Psoas muscle (tissue), 8 donors: ENCODE measurements around the gene USB1. TPM values are rescaled to one million over a fixed set of nuclear protein-coding genes. Genes with fewer than 3 reads are reported as not detected.

Source experiments
- ATAC-seq, 4 donors: fragments of 200-7000 bp; cut with Tn5 transposase; one replicate each; pipeline ENCODE4 v1.9.1; 2020; ENCODE audit warnings: moderate library complexity in 3 of 4, mild to moderate bottlenecking in 2 of 4
- DNase-seq, 2 donors: peaks; one replicate each; pipeline ENCODE4 v3.0.0-alpha.2; 2020
- H3K27ac ChIP-seq: fragments of 200-600 bp; one replicate; pipeline ENCODE4 v1.8.0; 2022
- H3K27me3 ChIP-seq, 3 donors: fragments of 200-600 bp in 1 of 3; one replicate each; pipeline versions ENCODE4 v1.6.1 to v1.8.0; 2013 to 2022; ENCODE audit warnings: low read length in 2 of 3, mild to moderate bottlenecking in 2 of 3, moderate library complexity in 1 of 3; ENCODE audit not compliant: insufficient read depth in 3 of 3
- H3K36me3 ChIP-seq, 2 donors: fragments of 200-600 bp in 1 of 2; one replicate each; pipeline versions ENCODE4 v1.6.1 to v1.8.0; 2013 to 2022; ENCODE audit warnings: low read depth in 1 of 2, mild to moderate bottlenecking in 1 of 2, moderate library complexity in 1 of 2; ENCODE audit not compliant: insufficient read depth in 1 of 2
- H3K4me1 ChIP-seq: fragments of 200-600 bp; one replicate; pipeline ENCODE4 v1.8.0; 2022
- H3K4me3 ChIP-seq: fragments of 200-600 bp; one replicate; pipeline ENCODE4 v1.8.0; 2022; ENCODE audit warnings: mild to moderate bottlenecking
- H3K9me3 ChIP-seq: fragments of 200-600 bp; one replicate; pipeline ENCODE4 v1.8.0; 2022
- WGBS, 3 donors: extraction: QIAGEN DNeasy Blood & Tissue Kit; methylation state at CpG; one replicate each; pipeline versions ENCODE4 v1.1.6 to v1.1.7; 2013; 5-methylcytosine and 5-hydroxymethylcytosine counted together
- intact Hi-C, 2 donors: fragments of 100-400 bp; cut with DNase I; formaldehyde crosslinking; loops; one replicate each; pipeline versions ENCODE4 v1.11.0 to v1.14.2; 2022
- polyA plus RNA-seq, 3 donors: library from polyadenylated mRNA; stranded (reverse); fragments of 200-250 nt; gene quantifications; one replicate each; pipeline ENCODE4 v1.2.3, GENCODE V29; 2013
- total RNA-seq, 4 donors: library from RNA; stranded (reverse); fragmentation: NEBNext Ultra II Directional in 2 of 4; extraction: Animal tissue kit (Norgen Biotek cat#: 25700) in 2 of 4; gene quantifications; one replicate each; pipeline versions ENCODE4 v1.2.1 to v1.2.4, GENCODE V29; 2021 to 2023
- TF ChIP-seq, protein P1 (sequence below): fragments of 200-600 bp; IDR thresholded peaks from one replicate; pipeline ENCODE4 v1.8.0; 2022; ENCODE audit warnings: antibody characterized with exemption
- donor health status: healthy with polysubstance abuse.
- donor health status: DM: no; HTN: no; CAD: no; lungs with moderate emphysema.
- donor health status: Bipolar disorder and iron deficiency.
- donor health status: healthy.
- donor health status: DM: yes; HTN: yes; CAD: no.
- donor health status: DM: no; HTN: no; CAD: no.
- donor health status: DM: no; HTN: no; CAD: no.
- donor health status: DM: yes; HTN: yes; CAD: no.

USB1 gene
- total and polyA plus RNA-seq, 7 donors = 10.1 to 30.7 (median 18.5) TPM

DNA sequence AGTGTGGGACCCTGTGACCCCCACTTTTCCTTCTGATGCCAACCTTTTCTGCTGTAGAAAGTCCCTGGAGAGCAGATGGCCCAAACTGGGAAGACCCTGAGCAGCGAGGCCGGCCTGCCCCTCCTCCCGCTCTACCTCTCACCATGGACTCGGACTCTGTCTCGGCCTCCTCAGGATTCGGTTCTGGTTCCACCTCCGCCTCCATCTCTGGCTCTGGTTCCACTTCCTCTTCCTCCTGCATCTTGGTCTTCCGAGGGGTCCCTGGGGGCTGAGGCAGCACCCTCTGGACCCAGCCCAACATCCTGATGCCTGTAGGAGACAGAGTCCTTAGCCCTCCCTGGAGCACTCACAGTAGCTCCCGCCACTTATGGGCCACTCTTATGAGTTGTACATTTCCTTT lies 34.2 kb upstream of the USB1 start:
- Histone ChIP-seq H3K9me3 (no peaks in the 10 kb centered on the region), H3K4me1 (no peaks in the 10 kb centered on the region), H3K4me3 (no peak overlapping the region), H3K27ac (no peak overlapping the region), H3K27me3 (peaks cover 0 to 1% (median 0%) of the 10 kb centered on the region in 3 donors), H3K36me3 (no peaks in the 10 kb centered on the region)
- WGBS, 3 donors = 81 to 88% (median 84%) methylated on average over 9 of the region's 9 CpGs
- no peak for ATAC-seq
- TF ChIP-seq, protein P1, sequence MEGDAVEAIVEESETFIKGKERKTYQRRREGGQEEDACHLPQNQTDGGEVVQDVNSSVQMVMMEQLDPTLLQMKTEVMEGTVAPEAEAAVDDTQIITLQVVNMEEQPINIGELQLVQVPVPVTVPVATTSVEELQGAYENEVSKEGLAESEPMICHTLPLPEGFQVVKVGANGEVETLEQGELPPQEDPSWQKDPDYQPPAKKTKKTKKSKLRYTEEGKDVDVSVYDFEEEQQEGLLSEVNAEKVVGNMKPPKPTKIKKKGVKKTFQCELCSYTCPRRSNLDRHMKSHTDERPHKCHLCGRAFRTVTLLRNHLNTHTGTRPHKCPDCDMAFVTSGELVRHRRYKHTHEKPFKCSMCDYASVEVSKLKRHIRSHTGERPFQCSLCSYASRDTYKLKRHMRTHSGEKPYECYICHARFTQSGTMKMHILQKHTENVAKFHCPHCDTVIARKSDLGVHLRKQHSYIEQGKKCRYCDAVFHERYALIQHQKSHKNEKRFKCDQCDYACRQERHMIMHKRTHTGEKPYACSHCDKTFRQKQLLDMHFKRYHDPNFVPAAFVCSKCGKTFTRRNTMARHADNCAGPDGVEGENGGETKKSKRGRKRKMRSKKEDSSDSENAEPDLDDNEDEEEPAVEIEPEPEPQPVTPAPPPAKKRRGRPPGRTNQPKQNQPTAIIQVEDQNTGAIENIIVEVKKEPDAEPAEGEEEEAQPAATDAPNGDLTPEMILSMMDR = no peak
- DNase-seq = no peak
- intact Hi-C loops = no loop called here

DNA sequence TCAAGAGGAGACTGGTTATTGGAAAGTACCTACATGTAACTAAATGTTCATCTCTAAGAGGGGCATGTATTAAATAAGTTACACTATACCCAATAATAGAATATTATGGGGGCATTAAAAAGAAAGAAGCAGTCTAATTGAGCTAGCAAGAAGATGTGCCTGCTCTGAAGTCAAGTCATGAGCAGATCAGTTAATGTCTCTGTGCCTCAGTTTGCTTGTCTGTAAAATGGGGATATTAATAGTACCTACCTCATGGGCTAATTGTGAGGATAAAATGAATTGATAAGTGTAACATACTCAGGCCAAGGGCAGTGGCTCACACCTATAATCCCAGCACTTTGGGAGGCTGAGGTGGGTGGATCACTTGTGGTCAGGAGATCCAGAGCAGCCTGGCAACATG lies 33.3 kb upstream of the USB1 start:
- ATAC-seq (no peak), DNase-seq (peak in 1 of 2 donors; percentile 4)
- intact Hi-C loops = no loop called here
- TF ChIP-seq, protein P1 = no peak
- H3K36me3 ChIP-seq = no peaks in the 10 kb centered on the region
- H3K27me3 ChIP-seq = peaks cover 0 to 1% (median 0%) of the 10 kb centered on the region in 3 donors
- no peak overlapping the region for H3K27ac ChIP-seq
- no peaks in the 10 kb centered on the region for H3K4me1 ChIP-seq
- no peak overlapping the region for H3K4me3 ChIP-seq
- no peaks in the 10 kb centered on the region for H3K9me3 ChIP-seq

DNA sequence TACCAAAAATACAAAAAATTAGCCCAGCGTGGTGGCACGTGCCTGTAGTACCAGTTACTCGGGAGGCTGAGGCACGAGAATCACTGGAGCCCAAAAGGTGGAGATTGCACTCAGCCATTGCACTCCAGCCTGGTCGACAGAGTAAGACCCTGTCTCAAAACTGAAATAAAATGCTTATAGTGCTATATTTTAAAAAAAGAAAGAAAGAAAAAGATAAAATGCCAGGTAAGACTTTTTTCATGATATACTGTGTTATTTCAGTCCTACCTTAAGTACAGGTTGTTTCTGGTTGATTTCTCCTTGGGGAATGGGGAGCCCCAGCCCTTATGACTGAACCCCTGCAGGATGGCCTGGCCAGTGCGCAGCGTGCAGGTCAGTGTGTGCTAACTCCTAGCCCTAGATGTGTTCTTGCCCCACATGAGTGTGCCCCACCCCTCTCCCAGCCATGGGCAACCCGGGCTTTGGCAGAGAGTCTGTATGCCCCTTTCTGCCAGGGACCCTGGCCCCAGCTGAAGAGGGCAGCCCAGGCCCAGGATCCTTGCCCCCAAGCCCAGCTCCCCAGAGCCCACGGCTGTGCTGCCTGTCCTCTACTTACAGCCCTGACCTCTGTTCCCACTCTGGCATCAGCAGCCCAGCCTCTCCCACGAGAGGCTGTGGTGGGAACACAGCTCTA lies 31.6 kb upstream of the USB1 start:
- TF ChIP-seq, protein P1 = no peak
- no peaks in the 10 kb centered on the region for H3K4me1 ChIP-seq
- DNase-seq (peak in 1 of 2 donors; percentile 28), ATAC-seq (no peak)
- intact Hi-C loops = no loop called here
- 74 to 81% (median 74%) methylated on average over 10 of the region's 10 CpGs for WGBS, 3 donors
- H3K4me3 ChIP-seq = no peak overlapping the region
- no peaks in the 10 kb centered on the region for H3K27me3 ChIP-seq
- H3K27ac ChIP-seq = no peak overlapping the region
- H3K36me3 ChIP-seq = no peaks in the 10 kb centered on the region
- H3K9me3 ChIP-seq = no peaks in the 10 kb centered on the region

DNA sequence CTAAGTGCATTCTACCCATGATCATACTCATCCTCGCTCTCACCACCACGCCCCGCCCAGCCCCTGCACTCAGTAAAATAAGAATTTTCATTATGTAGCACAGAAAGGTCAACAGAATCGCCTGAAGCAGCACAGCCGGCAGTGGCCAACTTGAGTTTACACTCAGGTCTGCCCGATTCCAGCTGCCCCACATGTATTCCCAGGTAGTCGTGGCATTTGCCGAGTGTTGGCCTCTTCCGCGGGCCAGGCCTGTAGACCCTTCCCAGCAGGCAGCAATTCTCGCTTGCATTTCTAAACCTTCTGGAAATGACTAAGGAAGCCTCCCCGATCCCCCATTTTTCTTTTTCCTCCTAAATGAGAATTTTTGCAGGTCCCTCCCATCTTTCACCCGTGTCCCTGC lies 30.9 kb upstream of the USB1 start:
- 73 to 83% (median 73%) methylated on average over 13 of the region's 13 CpGs for WGBS, 3 donors
- no peaks in the 10 kb centered on the region for H3K27me3 ChIP-seq
- ATAC-seq (no peak), DNase-seq (peak in 1 of 2 donors; percentile 5)
- no peaks in the 10 kb centered on the region for H3K9me3 ChIP-seq
- TF ChIP-seq, protein P1 = no peak
- H3K36me3 ChIP-seq = no peaks in the 10 kb centered on the region
- H3K27ac ChIP-seq = no peak overlapping the region
- H3K4me3 ChIP-seq = no peak overlapping the region
- no peaks in the 10 kb centered on the region for H3K4me1 ChIP-seq
- intact Hi-C loops = no loop called here

DNA sequence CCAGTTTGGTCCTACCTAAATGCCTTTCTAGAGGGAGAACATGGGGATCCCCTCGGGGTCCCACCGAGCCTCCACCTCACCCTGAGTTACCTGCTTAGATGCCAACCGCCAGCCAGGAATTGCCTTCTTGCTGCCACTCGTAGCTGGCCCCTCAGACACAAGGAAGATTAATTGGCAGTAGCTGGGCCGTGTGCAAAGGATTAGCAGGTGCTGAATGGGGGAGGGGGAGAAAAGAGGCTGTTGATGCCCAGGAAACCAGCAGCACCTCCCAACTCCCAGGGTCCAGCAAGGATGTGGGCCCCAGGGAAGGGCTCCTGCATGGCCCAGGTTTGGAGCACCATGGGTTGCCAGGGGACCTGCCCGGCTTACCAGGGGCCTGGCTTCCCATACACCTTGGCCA lies 30.2 kb upstream of the USB1 start, which contains the start of gene CNGB1:
Gene CNGB1, minus strand, starts transcription at position 159 of the 400 bp plus-strand sequence. CDS start 3,842 bp downstream, outside the sequence.
- H3K27me3 ChIP-seq = no peaks in the 10 kb centered on the region

More for the DNA sequence above, 30.2 kb upstream of the USB1 start, which contains the start of gene CNGB1:
- 66 to 71% (median 67%) methylated on average over 6 of the region's 6 CpGs for WGBS, 3 donors
- ATAC-seq (no peak), DNase-seq (peak in 1 of 2 donors; percentile 27)
- no peaks in the 10 kb centered on the region for H3K9me3 ChIP-seq
- TF ChIP-seq, protein P1 = no peak
- intact Hi-C loops = no loop called here
- H3K4me1 ChIP-seq = no peaks in the 10 kb centered on the region
- H3K36me3 ChIP-seq = no peaks in the 10 kb centered on the region
- no peak within 1 kb of the TSS for H3K4me3 ChIP-seq
- no peak within 1 kb of the TSS for H3K27ac ChIP-seq
